CMK (cell line): ENCODE results near the gene EXO5.
"Not testable (repeated sequence)": the region's sequence is repeated elsewhere in the genome, so short reads cannot be mapped to it uniquely, and the experiment has no call there.

ENCODE experiments used
- DNase-seq: peaks from one replicate; pipeline ENCODE4 v3.0.0-alpha.2; 2010; ENCODE audit warnings: low read depth

Gene EXO5, protein sequence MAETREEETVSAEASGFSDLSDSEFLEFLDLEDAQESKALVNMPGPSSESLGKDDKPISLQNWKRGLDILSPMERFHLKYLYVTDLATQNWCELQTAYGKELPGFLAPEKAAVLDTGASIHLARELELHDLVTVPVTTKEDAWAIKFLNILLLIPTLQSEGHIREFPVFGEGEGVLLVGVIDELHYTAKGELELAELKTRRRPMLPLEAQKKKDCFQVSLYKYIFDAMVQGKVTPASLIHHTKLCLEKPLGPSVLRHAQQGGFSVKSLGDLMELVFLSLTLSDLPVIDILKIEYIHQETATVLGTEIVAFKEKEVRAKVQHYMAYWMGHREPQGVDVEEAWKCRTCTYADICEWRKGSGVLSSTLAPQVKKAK

DNA sequence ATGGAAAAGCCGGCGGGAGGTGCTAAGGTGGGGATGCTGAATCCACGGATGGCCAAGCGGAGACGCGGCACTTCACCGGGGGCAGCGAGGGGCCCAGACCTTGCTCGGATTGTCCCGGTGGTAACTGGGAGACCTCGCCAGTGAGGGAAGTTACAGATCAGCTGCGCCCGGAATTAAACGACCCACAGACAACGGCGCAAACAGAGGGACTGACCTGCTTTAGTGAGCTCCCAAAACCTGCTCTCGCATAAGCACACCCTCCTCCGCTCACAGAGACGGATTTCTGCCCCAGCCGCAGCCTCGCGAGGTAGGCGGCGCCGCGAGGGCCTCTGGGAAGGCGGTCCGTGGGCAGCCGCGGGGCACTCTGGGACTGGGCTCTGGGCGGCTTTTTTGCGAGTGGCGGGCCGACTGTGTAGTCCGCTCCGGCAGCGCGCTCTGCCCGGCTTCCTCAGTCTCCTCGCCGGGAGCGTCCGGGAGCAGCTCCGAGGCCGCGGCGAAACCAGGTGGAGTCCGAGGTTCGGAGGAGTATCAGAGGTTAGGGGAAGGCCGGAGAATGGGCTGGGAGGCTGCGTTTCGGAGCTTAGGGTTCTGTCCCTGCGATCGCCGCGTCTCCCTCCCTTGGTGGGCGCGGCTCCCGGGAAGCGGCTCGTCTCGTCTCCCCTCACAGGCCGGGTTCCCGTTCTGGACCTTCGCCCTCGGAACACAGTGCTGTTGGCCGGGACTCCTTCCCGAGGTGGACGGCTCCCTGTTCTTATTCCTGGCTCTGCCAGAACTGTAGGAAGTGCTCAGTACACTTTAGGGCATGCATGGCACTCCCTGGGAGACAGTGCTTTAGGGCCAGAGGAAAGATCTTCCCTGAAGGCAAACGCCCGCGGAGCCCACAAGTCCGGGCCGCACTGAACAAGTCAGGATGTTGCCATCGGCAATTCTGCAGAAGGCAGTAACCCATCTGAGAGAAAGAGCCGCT is at the start of gene EXO5:
EXO5 (plus strand) TSS at position 393 of the 967 bp plus-strand sequence. CDS start 5,778 bp downstream, outside the sequence.
- DNase-seq, result peak; percentile 56

DNA sequence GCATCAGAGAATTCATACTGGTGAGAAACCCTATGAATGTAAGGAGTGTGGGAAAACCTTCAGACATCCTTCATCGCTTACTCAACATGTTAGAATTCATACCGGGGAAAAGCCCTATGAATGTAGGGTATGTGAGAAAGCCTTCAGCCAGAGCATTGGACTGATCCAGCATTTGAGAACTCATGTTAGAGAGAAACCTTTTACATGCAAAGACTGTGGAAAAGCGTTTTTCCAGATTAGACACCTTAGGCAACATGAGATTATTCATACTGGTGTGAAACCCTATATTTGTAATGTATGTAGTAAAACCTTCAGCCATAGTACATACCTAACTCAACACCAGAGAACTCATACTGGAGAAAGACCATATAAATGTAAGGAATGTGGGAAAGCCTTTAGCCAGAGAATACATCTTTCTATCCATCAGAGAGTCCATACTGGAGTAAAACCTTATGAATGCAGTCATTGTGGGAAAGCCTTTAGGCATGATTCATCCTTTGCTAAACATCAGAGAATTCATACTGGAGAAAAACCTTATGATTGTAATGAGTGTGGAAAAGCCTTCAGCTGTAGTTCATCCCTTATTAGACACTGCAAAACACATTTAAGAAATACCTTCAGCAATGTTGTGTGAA is 45.5 kb upstream of the EXO5 start:
- DNase-seq, result no peak

GRCh38 chr1:40469327-40469726 is 39.2 kb upstream of the EXO5 start:
- DNase-seq, result no peak

DNA sequence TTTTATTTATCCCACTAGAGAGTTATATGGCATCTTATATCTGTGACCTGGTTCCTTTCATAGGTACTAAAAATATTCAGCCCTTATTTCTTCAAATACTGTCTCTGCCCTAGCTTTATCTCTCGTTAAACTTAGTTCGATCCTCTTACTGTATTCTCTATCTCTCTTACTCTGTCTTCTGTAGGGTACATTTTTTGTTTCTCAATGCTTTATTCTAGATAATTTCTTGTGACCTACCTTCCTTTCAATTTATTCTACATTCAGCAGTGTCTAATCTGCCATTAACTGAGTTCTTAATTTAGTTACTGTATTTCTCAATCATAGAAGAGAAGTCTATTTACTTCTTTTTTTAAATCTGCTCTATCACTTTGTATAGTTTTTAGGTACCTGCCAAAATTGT is 33.3 kb upstream of the EXO5 start:
- no peak for DNase-seq

DNA sequence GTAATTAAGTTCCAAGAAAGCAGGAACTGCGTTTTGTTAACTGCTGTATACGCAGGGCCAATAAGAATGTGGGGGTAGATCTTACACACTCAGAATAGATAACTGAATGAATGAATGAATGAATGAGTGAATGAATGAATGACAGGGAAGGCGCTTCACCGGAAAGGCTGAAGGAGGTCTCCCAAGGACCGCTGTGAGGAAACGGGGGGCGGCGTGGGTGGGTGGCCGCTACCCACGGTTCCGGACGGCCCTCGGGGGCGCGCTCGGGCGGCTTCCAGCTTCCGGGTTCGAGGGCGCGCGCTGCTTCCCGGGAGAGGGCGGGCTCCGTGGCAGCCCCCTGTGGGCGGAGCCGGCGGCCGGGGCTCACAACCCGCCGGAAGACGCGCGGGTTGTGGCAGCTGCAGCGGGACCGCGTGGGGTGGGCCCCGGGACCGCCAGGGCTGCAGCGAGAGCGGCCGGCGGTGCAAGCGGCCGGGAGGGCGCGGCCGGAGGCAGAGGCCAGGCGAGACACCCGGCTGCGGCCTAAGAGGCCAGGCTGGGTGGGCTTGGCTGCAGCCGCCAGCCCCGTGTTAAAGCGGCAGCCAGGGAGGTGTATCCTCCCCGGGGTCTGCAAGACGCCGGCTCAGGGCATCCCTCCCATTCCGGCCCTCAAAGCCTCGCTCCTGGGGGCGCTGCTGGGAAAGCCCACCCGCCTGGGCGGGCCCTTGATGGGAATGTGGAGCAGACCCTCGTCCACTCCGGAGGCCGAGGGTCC is 31.5 kb upstream of the EXO5 start, which contains the start of gene ZFP69:
ZFP69 (plus strand) TSS at position 367 of the 754 bp plus-strand sequence. CDS start 2,072 bp downstream, outside the sequence.
- no peak for DNase-seq

DNA sequence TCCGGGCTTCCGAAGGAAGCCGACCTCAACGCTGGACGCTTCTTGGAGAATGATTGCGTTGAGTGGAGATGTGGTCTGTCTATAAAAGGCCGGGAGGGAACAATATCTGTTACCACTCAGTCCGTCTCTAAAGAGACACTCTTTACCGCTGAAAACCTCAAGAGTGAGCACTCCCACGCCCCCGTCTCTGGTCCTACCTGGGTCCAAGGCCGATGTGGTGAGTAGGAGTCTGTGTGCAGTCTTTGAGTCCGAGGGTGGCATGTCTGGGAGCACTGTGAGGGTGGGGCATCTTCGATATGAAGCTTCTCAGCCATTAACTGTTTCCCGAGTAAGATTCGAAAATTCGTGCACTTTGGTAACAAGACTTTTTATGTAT is 30.9 kb upstream of the EXO5 start:
- no peak for DNase-seq

GRCh38 chr1:40478276-40478675 is 30.3 kb upstream of the EXO5 start:
- no peak for DNase-seq

DNA sequence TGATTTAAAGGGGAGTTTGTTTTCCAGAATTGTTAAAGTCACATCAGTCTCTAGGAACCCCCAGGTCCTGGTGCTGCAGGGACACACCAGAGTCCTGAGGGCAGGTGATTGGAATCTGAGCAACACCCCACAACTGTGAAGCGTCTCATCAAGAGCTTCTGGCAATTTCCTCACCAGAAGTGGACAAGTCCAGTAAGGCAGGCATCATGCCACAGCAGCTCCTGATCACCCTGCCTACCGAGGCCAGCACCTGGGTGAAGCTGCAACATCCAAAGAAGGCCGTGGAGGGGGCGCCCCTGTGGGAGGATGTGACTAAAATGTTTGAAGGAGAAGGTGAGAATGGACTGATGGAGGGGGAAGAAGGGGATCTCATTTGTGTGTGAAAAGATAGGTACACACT is 29.4 kb upstream of the EXO5 start:
- no peak for DNase-seq

DNA sequence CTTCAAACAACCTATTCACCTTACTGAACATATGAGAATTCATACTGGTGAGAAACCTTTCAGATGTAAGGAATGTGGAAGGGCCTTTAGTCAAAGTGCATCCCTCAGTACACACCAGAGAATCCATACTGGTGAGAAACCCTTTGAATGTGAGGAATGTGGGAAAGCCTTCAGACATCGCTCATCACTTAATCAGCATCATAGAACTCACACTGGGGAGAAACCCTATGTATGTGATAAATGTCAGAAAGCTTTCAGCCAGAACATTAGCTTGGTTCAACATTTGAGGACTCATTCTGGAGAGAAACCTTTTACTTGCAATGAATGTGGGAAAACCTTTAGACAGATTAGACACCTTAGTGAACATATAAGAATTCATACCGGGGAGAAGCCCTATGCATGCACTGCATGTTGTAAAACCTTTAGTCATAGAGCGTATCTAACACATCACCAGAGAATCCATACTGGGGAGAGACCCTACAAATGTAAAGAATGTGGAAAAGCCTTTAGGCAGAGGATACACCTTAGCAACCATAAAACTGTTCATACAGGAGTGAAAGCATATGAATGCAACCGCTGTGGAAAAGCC is 13.2 kb upstream of the EXO5 start:
- no peak for DNase-seq

GRCh38 chr1:40502651-40503050 is 5.9 kb upstream of the EXO5 start:
- not testable (repeated sequence) for DNase-seq

DNA sequence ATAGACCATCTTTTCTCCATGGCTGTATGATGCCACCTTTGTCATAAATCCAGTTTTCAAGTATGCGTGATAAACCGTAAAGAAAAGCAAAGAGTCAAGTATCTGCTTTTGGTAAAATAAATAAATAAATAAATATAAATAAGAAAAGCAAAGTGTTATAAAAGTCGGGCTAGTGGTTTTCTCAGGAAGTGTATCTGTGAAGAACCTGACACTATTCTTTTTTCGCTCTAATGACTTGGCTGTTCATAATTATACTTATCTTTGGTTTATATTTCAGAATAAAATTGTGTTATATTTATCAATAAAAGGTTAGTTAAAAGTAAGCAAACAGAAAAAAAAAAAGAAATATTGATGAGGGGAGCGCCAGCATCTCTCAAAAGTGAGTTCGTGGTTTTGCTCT is 594 bp upstream of the EXO5 start:
- DNase-seq, result no peak

DNA sequence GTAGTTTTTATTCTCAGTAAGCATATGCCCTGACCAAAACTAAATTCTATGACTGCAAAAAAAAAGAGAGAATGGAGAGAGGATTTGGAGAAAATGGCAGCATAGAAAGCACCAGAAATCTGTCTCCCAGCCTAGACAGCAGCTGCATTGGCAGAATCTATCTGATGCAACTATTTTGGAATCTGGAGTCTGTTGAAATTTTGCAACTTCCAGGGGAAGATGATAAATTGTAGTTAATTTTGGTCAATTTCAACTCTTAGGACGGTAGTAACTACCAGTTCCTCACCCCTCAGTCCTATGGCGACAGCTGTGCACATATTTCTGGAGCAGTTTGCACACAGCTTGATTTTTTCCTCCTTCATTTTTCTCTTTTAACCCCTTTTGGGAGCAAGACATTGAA is 10.9 kb downstream of the EXO5 start:
- DNase-seq, result no peak

DNA sequence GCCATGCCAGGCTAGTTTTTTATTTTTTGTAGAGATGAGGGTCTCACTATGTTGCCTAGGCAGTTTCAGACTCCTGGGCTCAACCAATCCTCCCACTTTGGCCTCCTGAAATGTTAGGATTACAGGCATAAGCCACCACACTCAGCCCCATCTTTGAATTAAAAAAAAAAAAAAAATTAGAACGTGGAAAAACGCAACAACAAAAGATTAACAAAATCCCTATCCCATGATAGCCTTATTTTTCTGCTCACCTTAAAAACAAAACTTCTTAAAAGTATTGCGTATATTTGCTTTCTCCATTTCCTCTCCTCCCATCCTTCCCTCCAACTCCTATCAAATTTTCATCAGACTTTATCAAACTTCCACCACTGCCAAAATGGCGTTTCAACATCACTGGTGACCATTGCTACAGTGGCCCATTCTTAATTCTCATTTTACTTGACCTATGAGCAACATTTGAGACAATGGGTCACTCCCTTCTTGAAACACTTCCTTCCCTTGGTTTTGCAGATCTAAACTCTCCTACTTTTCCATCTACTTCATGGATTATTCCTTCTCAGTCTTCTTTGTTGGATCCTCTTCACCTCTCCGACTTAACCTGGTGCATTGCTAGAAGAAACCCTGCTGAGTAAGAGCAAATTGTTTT is 22.3 kb downstream of the EXO5 start:
- DNase-seq, result no peak

- DNase-seq, result peak; percentile 96
Observed at GRCh38 chr1:40531381-40532061, 23.0 kb downstream of the EXO5 start, which contains the start of gene ZNF684. TSS of gene ZNF684 (plus strand) at chr1:40531637. CDS start at chr1:40533167, 1,530 bp downstream.

DNA sequence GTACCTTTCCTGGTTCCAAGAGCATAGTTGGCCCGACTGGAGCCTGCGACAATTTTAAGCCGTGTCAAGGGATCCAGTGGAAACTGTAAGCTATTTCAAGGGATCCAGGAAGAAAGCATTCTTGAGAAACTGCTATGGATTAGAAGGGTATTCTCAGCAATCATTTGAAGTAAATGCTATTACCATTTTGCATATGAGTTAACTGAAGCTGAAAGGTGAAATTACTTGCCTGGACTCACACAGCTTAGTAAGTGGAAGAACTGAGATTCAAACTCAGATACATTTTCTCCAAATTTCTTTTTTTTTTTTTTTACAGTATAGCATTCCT is 23.5 kb downstream of the EXO5 start:
- DNase-seq, result no peak

DNA sequence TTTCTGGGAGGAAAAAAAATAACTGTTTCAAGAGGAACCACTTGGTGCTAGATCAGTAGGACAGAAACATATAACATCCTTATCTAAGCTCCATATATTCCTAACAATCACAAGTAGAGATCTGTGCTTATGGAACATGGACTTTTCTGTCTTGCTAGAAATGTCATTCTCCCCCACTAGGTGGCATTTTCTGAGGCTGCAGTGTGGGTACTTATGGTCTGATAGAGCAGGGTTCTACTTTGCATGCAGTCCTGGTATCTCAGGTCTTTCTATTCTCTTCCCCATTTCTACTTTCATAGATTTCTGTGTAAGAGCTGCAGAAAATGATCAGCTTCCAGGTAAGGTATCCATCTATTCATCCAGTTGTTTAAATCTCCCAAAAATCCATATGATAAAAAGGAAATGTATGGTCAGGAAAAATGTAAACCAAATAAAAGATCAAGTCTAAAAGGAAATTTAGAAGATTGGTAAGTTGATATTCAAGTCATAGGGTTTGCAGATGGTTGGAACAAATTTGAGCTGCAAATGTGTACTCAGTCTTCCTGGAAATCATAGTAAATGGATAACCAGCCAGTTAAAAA is 24.4 kb downstream of the EXO5 start:
- peak; percentile 53 for DNase-seq

- no peak for DNase-seq
Observed at GRCh38 chr1:40534589-40534988, 26.0 kb downstream of the EXO5 start.

DNA sequence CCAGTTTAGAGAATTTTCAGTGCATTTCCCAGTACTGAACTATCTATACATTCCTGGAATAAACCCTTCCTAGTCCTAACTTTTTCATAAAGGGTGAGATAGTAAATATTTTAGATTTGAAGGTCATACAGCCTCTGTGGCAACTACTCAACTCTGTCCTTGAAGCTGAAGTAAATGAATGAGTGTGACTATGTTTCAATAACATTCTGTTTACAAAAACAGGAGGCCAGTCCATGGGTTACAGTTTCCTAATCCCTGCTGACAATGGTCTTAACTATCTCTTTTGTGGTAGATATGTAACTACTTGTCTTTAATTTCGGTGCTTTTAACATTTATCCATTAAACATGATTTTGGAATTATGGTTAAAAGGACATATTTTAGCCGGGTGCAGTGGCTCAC is 27.2 kb downstream of the EXO5 start:
- no peak for DNase-seq

- no peak for DNase-seq
Observed at GRCh38 chr1:40539338-40539737, 30.8 kb downstream of the EXO5 start.

DNA sequence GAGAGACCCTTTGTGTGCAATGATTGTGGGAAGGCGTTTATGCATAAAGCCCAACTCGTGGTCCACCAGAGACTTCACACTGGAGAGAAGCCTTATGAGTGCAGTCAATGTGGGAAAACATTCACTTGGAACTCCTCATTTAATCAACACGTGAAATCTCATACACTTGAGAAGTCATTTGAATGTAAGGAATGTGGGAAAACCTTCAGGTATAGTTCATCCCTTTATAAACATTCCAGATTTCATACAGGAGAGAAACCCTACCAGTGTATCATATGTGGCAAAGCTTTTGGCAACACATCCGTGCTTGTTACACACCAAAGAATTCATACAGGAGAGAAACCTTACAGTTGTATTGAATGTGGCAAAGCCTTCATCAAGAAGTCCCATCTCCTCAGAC is 38.4 kb downstream of the EXO5 start:
- DNase-seq, result no peak
